Mesothelial cell of epicardium (in vitro differentiated cells): Measurements from ENCODE around the gene ZNF763. TPM values are rescaled to one million over a fixed set of nuclear protein-coding genes. Genes with fewer than 3 reads are reported as not detected.
"Not testable (repeated sequence)": the region's sequence is repeated elsewhere in the genome, so short reads cannot be mapped to it uniquely, and the experiment has no call there.

Source experiments
- DNase-seq, 2 experiments: peaks; one replicate each; pipeline ENCODE4 v3.0.0; 2021; ENCODE audit warnings: low spot score in 2 of 2; ENCODE audit not compliant: unreplicated experiment in 2 of 2
- H3K27ac Mint-ChIP-seq: 2 replicates; pipeline ENCODE4 v1.8.0; 2021; ENCODE audit warnings: mixed read lengths
- H3K27me3 Mint-ChIP-seq: 2 replicates; pipeline ENCODE4 v1.8.0; 2021; ENCODE audit warnings: low read depth, mixed read lengths
- H3K36me3 Mint-ChIP-seq: 2 replicates; pipeline ENCODE4 v1.8.0; 2021; ENCODE audit warnings: mixed read lengths
- H3K4me1 Mint-ChIP-seq: 2 replicates; pipeline ENCODE4 v1.8.0; 2021; ENCODE audit warnings: mixed read lengths
- H3K4me3 Mint-ChIP-seq: 2 replicates; pipeline ENCODE4 v1.8.0; 2021; ENCODE audit warnings: mild to moderate bottlenecking, moderate library complexity, mixed read lengths
- H3K9me3 Mint-ChIP-seq: 2 replicates; pipeline ENCODE4 v1.8.0; 2021; ENCODE audit warnings: mixed read lengths
- CTCF ChIP-seq: fragments of 200-600 bp; sonication (generic); IDR thresholded peaks from one replicate; pipeline ENCODE4 v1.5.0; 2021; ENCODE audit warnings: antibody characterized with exemption; ENCODE audit not compliant: unreplicated experiment
- total RNA-seq: library from RNA; stranded (reverse); gene quantifications from 3 replicates; pipeline ENCODE4 v1.2.1, GENCODE V29; 2021

ZNF763 gene
- total RNA-seq, 1 donor from 2014 or later = 7.1 TPM

- Mint-ChIP-seq H3K4me1 (no peaks in the 10 kb centered on the region), H3K27me3 (no peaks in the 10 kb centered on the region)
Measured at GRCh38 chr19:11944656-11945055, 20.2 kb upstream of the ZNF763 start.

GRCh38 chr19:11948646-11949045 is 16.2 kb upstream of the ZNF763 start:
- no peak overlapping the region for H3K4me3 Mint-ChIP-seq

More at GRCh38 chr19:11944656-11945055, 20.2 kb upstream of the ZNF763 start:
- Mint-ChIP-seq H3K36me3 (peaks cover 92% of the 10 kb centered on the region), H3K27ac (no peak overlapping the region), H3K4me3 (no peak overlapping the region), H3K9me3 (peaks cover 86% of the 10 kb centered on the region)
- no peak for TF ChIP-seq CTCF
- DNase-seq = no peak

GRCh38 chr19:11949201-11949600 is 15.6 kb upstream of the ZNF763 start:
- DNase-seq = no peak
- H3K27me3 Mint-ChIP-seq = no peaks in the 10 kb centered on the region
- H3K27ac Mint-ChIP-seq = no peak overlapping the region
- H3K9me3 Mint-ChIP-seq = peaks cover 81% of the 10 kb centered on the region
- no peaks in the 10 kb centered on the region for H3K4me1 Mint-ChIP-seq
- no peak overlapping the region for H3K4me3 Mint-ChIP-seq
- no peak for TF ChIP-seq CTCF
- H3K36me3 Mint-ChIP-seq = peaks cover 90% of the 10 kb centered on the region

More at GRCh38 chr19:11948646-11949045, 16.2 kb upstream of the ZNF763 start:
- H3K27me3 Mint-ChIP-seq = no peaks in the 10 kb centered on the region
- H3K36me3 Mint-ChIP-seq = peaks cover 91% of the 10 kb centered on the region
- no peak for DNase-seq
- no peak for TF ChIP-seq CTCF
- no peak overlapping the region for H3K27ac Mint-ChIP-seq
- H3K9me3 Mint-ChIP-seq = peaks cover 82% of the 10 kb centered on the region
- H3K4me1 Mint-ChIP-seq = no peaks in the 10 kb centered on the region

- not testable (repeated sequence) for H3K4me1 Mint-ChIP-seq, H3K4me3 Mint-ChIP-seq, DNase-seq, H3K27me3 Mint-ChIP-seq
- Mint-ChIP-seq H3K9me3 (peaks cover 77% of the 10 kb centered on the region), H3K36me3 (peaks cover 86% of the 10 kb centered on the region), H3K27ac (peak overlapping the region; percentile 28)
Measured at GRCh38 chr19:11949614-11950080, 15.2 kb upstream of the ZNF763 start.

GRCh38 chr19:11950312-11950711 is 14.5 kb upstream of the ZNF763 start:
- no peak for TF ChIP-seq CTCF
- Mint-ChIP-seq H3K36me3 (peaks cover 83% of the 10 kb centered on the region), H3K4me3 (no peak overlapping the region), H3K27ac (no peak overlapping the region), H3K4me1 (no peaks in the 10 kb centered on the region), H3K9me3 (peaks cover 73% of the 10 kb centered on the region), H3K27me3 (no peaks in the 10 kb centered on the region)
- DNase-seq = no peak

GRCh38 chr19:11963566-11964355 is 1.1 kb upstream of the ZNF763 start:
- DNase-seq = peak; percentile 53 to 78
- peak; percentile 85 for TF ChIP-seq CTCF

More at GRCh38 chr19:11963566-11964355, 1.1 kb upstream of the ZNF763 start:
- H3K4me1 Mint-ChIP-seq = peaks cover 26% of the 10 kb centered on the region
- no peaks in the 10 kb centered on the region for H3K27me3 Mint-ChIP-seq
- peaks cover 11% of the 10 kb centered on the region for H3K9me3 Mint-ChIP-seq
- peak overlapping the region; percentile 90 for H3K27ac Mint-ChIP-seq
- peak overlapping the region; percentile 92 for H3K4me3 Mint-ChIP-seq
- peaks cover 16% of the 10 kb centered on the region for H3K36me3 Mint-ChIP-seq
